Measurements from ENCODE around the gene CRYBG1.
"Not testable (repeated sequence)": the region's sequence is repeated elsewhere in the genome, so short reads cannot be mapped to it uniquely, and the experiment has no call there.

Gene CRYBG1

GRCh38 chr6:106530026-106530425, 169.5 kb downstream of the CRYBG1 start:
- no peak for DNase-seq

GRCh38 chr6:106530502-106530901, 170.0 kb downstream of the CRYBG1 start:
- DNase-seq, result no peak

GRCh38 chr6:106533054-106533453, 172.5 kb downstream of the CRYBG1 start:
- DNase-seq, result no peak

- no peak for DNase-seq
Measured at GRCh38 chr6:106534004-106534403, 173.5 kb downstream of the CRYBG1 start.

GRCh38 chr6:106534564-106534982, 174.1 kb downstream of the CRYBG1 start:
- DNase-seq, result no peak

GRCh38 chr6:106535012-106535411, 174.5 kb downstream of the CRYBG1 start:
- DNase-seq, result no peak

GRCh38 chr6:106536357-106536756, 175.8 kb downstream of the CRYBG1 start:
- no peak for DNase-seq

- no peak for DNase-seq
Measured at GRCh38 chr6:106536851-106537250, 176.3 kb downstream of the CRYBG1 start.

- no peak for DNase-seq
Measured at GRCh38 chr6:106537662-106538061, 177.1 kb downstream of the CRYBG1 start.

GRCh38 chr6:106538145-106538544, 177.6 kb downstream of the CRYBG1 start:
- DNase-seq, result no peak

- DNase-seq, result no peak
Measured at GRCh38 chr6:106539936-106540335, 179.4 kb downstream of the CRYBG1 start.

- no peak for DNase-seq
Measured at GRCh38 chr6:106540432-106540831, 179.9 kb downstream of the CRYBG1 start.

- no peak for DNase-seq
Measured at GRCh38 chr6:106540907-106541306, 180.4 kb downstream of the CRYBG1 start.

- no peak for DNase-seq
Measured at GRCh38 chr6:106546261-106546690, 185.8 kb downstream of the CRYBG1 start.

GRCh38 chr6:106546691-106547414, 186.3 kb downstream of the CRYBG1 start:
- peak in 2 of 3 experiments; percentile 34 to 84 for DNase-seq

- no peak for DNase-seq
Measured at GRCh38 chr6:106547601-106548453, 187.3 kb downstream of the CRYBG1 start.

- DNase-seq, result not testable (repeated sequence)
Measured at GRCh38 chr6:106548926-106549455, 188.5 kb downstream of the CRYBG1 start.

- DNase-seq, result no peak
Measured at GRCh38 chr6:106549521-106549920, 189.0 kb downstream of the CRYBG1 start.

- DNase-seq, result no peak
Measured at GRCh38 chr6:106551155-106551554, 190.6 kb downstream of the CRYBG1 start.

- no peak for DNase-seq
Measured at GRCh38 chr6:106553440-106553839, 192.9 kb downstream of the CRYBG1 start.

GRCh38 chr6:106555767-106556166, 195.2 kb downstream of the CRYBG1 start:
- no peak for DNase-seq

GRCh38 chr6:106556368-106556960, 195.9 kb downstream of the CRYBG1 start:
- peak in 1 of 3 experiments; percentile 45 for DNase-seq

GRCh38 chr6:106557837-106558236, 197.3 kb downstream of the CRYBG1 start:
- no peak for DNase-seq

Measured in NCI-H1417 (cell line).